ENCODE data around the gene ACSL6.

Gene ACSL6

GRCh38 chr5:132049093-132049492 lies 37.6 kb upstream of the ACSL6 start:
- TF ChIP-seq, protein P1, sequence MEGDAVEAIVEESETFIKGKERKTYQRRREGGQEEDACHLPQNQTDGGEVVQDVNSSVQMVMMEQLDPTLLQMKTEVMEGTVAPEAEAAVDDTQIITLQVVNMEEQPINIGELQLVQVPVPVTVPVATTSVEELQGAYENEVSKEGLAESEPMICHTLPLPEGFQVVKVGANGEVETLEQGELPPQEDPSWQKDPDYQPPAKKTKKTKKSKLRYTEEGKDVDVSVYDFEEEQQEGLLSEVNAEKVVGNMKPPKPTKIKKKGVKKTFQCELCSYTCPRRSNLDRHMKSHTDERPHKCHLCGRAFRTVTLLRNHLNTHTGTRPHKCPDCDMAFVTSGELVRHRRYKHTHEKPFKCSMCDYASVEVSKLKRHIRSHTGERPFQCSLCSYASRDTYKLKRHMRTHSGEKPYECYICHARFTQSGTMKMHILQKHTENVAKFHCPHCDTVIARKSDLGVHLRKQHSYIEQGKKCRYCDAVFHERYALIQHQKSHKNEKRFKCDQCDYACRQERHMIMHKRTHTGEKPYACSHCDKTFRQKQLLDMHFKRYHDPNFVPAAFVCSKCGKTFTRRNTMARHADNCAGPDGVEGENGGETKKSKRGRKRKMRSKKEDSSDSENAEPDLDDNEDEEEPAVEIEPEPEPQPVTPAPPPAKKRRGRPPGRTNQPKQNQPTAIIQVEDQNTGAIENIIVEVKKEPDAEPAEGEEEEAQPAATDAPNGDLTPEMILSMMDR (conservative IDR thresholded peaks at IDR 0.05; ENCODE audit: control insufficient read depth, insufficient read depth, low read depth, low read length), result no peak
- H3K4me3 ChIP-seq (ENCODE audit: control insufficient read depth, low read depth, low read length), result no peak overlapping the region
- no peak for DNase-seq (ENCODE audit: low read depth)

DNA sequence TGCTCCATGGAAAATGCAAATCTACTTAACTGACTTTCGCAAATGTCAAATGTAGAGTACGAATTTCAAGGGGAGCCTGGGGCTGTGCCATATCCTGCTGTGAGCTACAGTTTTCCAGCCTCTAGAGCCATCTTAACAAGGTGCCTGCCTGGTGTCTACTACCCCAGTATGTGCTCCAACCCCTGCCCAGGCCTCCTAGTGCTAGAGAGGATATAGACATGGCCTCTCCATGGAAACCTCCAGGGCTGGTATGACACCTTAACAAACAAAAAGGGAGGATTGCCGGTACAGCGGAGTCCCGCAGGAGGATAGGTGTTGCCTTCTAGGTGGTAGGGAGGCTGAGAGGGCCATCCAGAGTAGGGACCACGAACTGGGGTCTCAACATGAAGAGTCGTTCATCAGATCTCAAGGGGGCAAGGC lies 35.4 kb upstream of the ACSL6 start:
- TF ChIP-seq, protein P1 (conservative IDR thresholded peaks at IDR 0.05; ENCODE audit: control insufficient read depth, insufficient read depth, low read depth, low read length), result no peak
- no peak overlapping the region for H3K4me3 ChIP-seq (ENCODE audit: control insufficient read depth, low read depth, low read length)
- DNase-seq (ENCODE audit: low read depth), result no peak

DNA sequence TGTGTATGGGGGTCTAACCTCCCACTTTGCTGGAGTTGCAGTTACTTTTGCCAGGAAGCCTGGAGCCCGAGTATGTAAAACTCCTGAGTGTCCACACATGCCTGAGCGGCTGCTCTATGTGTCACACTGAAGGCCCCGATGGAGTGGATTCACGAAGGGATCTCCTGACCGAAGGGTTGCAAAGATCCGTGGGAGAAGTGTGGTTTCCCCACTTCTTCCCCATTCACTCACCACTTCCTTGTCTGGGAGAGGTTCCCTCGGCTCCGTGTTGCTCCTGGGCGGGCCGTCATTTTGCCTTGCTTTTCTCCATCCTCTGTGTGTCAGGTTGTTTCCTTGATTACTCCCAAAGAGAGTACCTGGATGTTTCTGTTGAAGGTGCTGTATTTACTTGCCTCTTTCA lies 32.7 kb upstream of the ACSL6 start:
- TF ChIP-seq, protein P1 (conservative IDR thresholded peaks at IDR 0.05; ENCODE audit: control insufficient read depth, insufficient read depth, low read depth, low read length), result no peak
- no peak for DNase-seq (ENCODE audit: low read depth)
- H3K4me3 ChIP-seq (ENCODE audit: control insufficient read depth, low read depth, low read length), result no peak overlapping the region

- TF ChIP-seq, protein P1 (conservative IDR thresholded peaks at IDR 0.05; ENCODE audit: control insufficient read depth, insufficient read depth, low read depth, low read length), result no peak
- no peak overlapping the region for H3K4me3 ChIP-seq (ENCODE audit: control insufficient read depth, low read depth, low read length)
- no peak for DNase-seq (ENCODE audit: low read depth)
Observed at GRCh38 chr5:132037353-132037752, 25.9 kb upstream of the ACSL6 start.

GRCh38 chr5:132033122-132033521 lies 21.7 kb upstream of the ACSL6 start:
- TF ChIP-seq, protein P1 (conservative IDR thresholded peaks at IDR 0.05; ENCODE audit: control insufficient read depth, insufficient read depth, low read depth, low read length), result no peak
- no peak for DNase-seq (ENCODE audit: low read depth)
- H3K4me3 ChIP-seq (ENCODE audit: control insufficient read depth, low read depth, low read length), result no peak overlapping the region

DNA sequence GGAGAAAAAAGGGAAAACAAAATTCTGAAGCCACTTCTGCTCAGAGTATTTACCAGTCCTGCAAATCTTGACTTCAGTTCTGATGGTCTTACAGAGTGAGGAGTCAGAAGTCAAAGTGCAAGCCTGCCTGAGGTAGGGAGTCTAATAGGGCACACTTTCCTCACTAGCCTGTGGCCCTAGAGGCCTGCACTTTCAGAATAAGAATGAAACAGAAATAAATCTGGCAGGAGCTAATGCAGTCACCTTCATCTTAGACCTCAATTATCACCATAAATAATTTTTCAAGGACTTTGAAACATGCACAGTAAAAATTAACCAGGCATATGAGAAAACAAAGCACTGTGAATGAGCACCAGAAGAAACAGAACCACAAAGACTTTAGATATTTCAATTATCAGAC lies 20.7 kb upstream of the ACSL6 start:
- no peak for DNase-seq (ENCODE audit: low read depth)
- TF ChIP-seq, protein P1 (conservative IDR thresholded peaks at IDR 0.05; ENCODE audit: control insufficient read depth, insufficient read depth, low read depth, low read length), result no peak

GRCh38 chr5:132030610-132031009 lies 19.2 kb upstream of the ACSL6 start:
- DNase-seq (ENCODE audit: low read depth), result no peak
- TF ChIP-seq, protein P1 (conservative IDR thresholded peaks at IDR 0.05; ENCODE audit: control insufficient read depth, insufficient read depth, low read depth, low read length), result no peak
- no peak overlapping the region for H3K4me3 ChIP-seq (ENCODE audit: control insufficient read depth, low read depth, low read length)

More for the DNA sequence above, 20.7 kb upstream of the ACSL6 start:
- no peak overlapping the region for H3K4me3 ChIP-seq (ENCODE audit: control insufficient read depth, low read depth, low read length)

Data from fibroblast of mammary gland (primary cell).